Measurements from ENCODE around the gene TIMM10B. TPM values are rescaled to one million over a fixed set of nuclear protein-coding genes. Genes with fewer than 3 reads are reported as not detected.
A peak's percentile ranks its signal among the peaks of the same experiment; 100 is the strongest.

The TIMM10B gene
- total RNA-seq = 10 to 100 TPM; 40.3 to 44.3 TPM

GRCh38 chr11:6481012-6481923 lies at the start of gene TIMM10B, which contains the start of gene ARFIP2:
Gene TIMM10B, plus strand, starts transcription at chr11:6481501. Its CDS starts 16 bp downstream, at chr11:6481517.
Gene ARFIP2, minus strand, starts transcription at chr11:6481331. Its CDS starts 910 bp downstream, at chr11:6480421.
- Mint-ChIP-seq H3K36me3 (peaks cover 30% of the 10 kb centered on the region), H3K4me3 (peak within 1 kb of the TSS; percentile 92), H3K27ac (peak within 1 kb of the TSS; percentile 94), H3K4me1 (peaks cover 25% of the 10 kb centered on the region), H3K27me3 (no peaks in the 10 kb centered on the region), H3K9me3 (no peaks in the 10 kb centered on the region)
- peak; percentile 96 for DNase-seq

- H3K4me1 Mint-ChIP-seq = no peaks in the 10 kb centered on the region
These were observed 49.4 kb upstream of the TIMM10B start for GRCh38 chr11:6431861-6432260.

GRCh38 chr11:6433998-6434660 lies 47.2 kb upstream of the TIMM10B start:
- H3K4me1 Mint-ChIP-seq = no peaks in the 10 kb centered on the region
- no peaks in the 10 kb centered on the region for H3K36me3 Mint-ChIP-seq
- no peaks in the 10 kb centered on the region for H3K9me3 Mint-ChIP-seq
- no peaks in the 10 kb centered on the region for H3K27me3 Mint-ChIP-seq
- no peak overlapping the region for H3K27ac Mint-ChIP-seq
- H3K4me3 Mint-ChIP-seq = no peak overlapping the region
- no peak for DNase-seq

More at GRCh38 chr11:6431861-6432260, 49.4 kb upstream of the TIMM10B start:
- Mint-ChIP-seq H3K27ac (no peak overlapping the region), H3K27me3 (no peaks in the 10 kb centered on the region), H3K36me3 (no peaks in the 10 kb centered on the region), H3K4me3 (no peak overlapping the region), H3K9me3 (no peaks in the 10 kb centered on the region)
- no peak for DNase-seq

GRCh38 chr11:6437423-6437822 lies 43.9 kb upstream of the TIMM10B start:
- H3K27ac Mint-ChIP-seq = no peak overlapping the region
- H3K4me3 Mint-ChIP-seq = no peak overlapping the region
- DNase-seq = no peak
- H3K4me1 Mint-ChIP-seq = no peaks in the 10 kb centered on the region
- H3K27me3 Mint-ChIP-seq = no peaks in the 10 kb centered on the region
- no peaks in the 10 kb centered on the region for H3K9me3 Mint-ChIP-seq
- H3K36me3 Mint-ChIP-seq = no peaks in the 10 kb centered on the region

GRCh38 chr11:6437993-6438392 lies 43.3 kb upstream of the TIMM10B start:
- Mint-ChIP-seq H3K27me3 (no peaks in the 10 kb centered on the region), H3K36me3 (no peaks in the 10 kb centered on the region), H3K27ac (no peak overlapping the region), H3K4me1 (no peaks in the 10 kb centered on the region), H3K9me3 (no peaks in the 10 kb centered on the region), H3K4me3 (no peak overlapping the region)
- DNase-seq = no peak

- H3K9me3 Mint-ChIP-seq = no peaks in the 10 kb centered on the region
- H3K4me3 Mint-ChIP-seq = no peak overlapping the region
- H3K27me3 Mint-ChIP-seq = no peaks in the 10 kb centered on the region
- no peak overlapping the region for H3K27ac Mint-ChIP-seq
- DNase-seq = peak; percentile 13
- no peaks in the 10 kb centered on the region for H3K4me1 Mint-ChIP-seq
- no peaks in the 10 kb centered on the region for H3K36me3 Mint-ChIP-seq
These were observed 42.2 kb upstream of the TIMM10B start for GRCh38 chr11:6438979-6439571.

- DNase-seq = no peak
- Mint-ChIP-seq H3K27me3 (no peaks in the 10 kb centered on the region), H3K4me3 (no peak within 1 kb of the TSS), H3K27ac (no peak within 1 kb of the TSS), H3K4me1 (no peaks in the 10 kb centered on the region), H3K36me3 (no peaks in the 10 kb centered on the region), H3K9me3 (no peaks in the 10 kb centered on the region)
These were observed 40.4 kb upstream of the TIMM10B start, which contains the start of gene HPX for GRCh38 chr11:6440906-6441358. Gene HPX, minus strand, starts transcription at chr11:6440987. Its CDS starts 24 bp downstream, at chr11:6440963.

- Mint-ChIP-seq H3K27me3 (no peaks in the 10 kb centered on the region), H3K4me1 (no peaks in the 10 kb centered on the region), H3K4me3 (no peak overlapping the region), H3K36me3 (no peaks in the 10 kb centered on the region), H3K9me3 (no peaks in the 10 kb centered on the region), H3K27ac (no peak overlapping the region)
- DNase-seq = no peak
These were observed 38.9 kb upstream of the TIMM10B start for GRCh38 chr11:6442441-6442840.

- Mint-ChIP-seq H3K4me1 (no peaks in the 10 kb centered on the region), H3K36me3 (no peaks in the 10 kb centered on the region), H3K27ac (no peak overlapping the region), H3K27me3 (no peaks in the 10 kb centered on the region), H3K9me3 (no peaks in the 10 kb centered on the region), H3K4me3 (no peak overlapping the region)
- DNase-seq = peak; percentile 44
These were observed 37.9 kb upstream of the TIMM10B start for GRCh38 chr11:6443269-6444003.

- no peak overlapping the region for H3K27ac Mint-ChIP-seq
These were observed 32.7 kb upstream of the TIMM10B start for GRCh38 chr11:6448574-6448973.

GRCh38 chr11:6452219-6452618 lies 29.1 kb upstream of the TIMM10B start:
- Mint-ChIP-seq H3K4me1 (no peaks in the 10 kb centered on the region), H3K27ac (no peak overlapping the region), H3K9me3 (no peaks in the 10 kb centered on the region), H3K36me3 (no peaks in the 10 kb centered on the region), H3K4me3 (no peak overlapping the region), H3K27me3 (no peaks in the 10 kb centered on the region)
- DNase-seq = no peak

More at GRCh38 chr11:6448574-6448973, 32.7 kb upstream of the TIMM10B start:
- no peaks in the 10 kb centered on the region for H3K27me3 Mint-ChIP-seq
- no peak for DNase-seq
- H3K36me3 Mint-ChIP-seq = no peaks in the 10 kb centered on the region
- no peaks in the 10 kb centered on the region for H3K9me3 Mint-ChIP-seq
- H3K4me3 Mint-ChIP-seq = no peak overlapping the region
- no peaks in the 10 kb centered on the region for H3K4me1 Mint-ChIP-seq

GRCh38 chr11:6453152-6453551 lies 28.1 kb upstream of the TIMM10B start:
- no peak overlapping the region for H3K27ac Mint-ChIP-seq
- H3K36me3 Mint-ChIP-seq = no peaks in the 10 kb centered on the region
- H3K9me3 Mint-ChIP-seq = no peaks in the 10 kb centered on the region
- DNase-seq = no peak
- H3K4me3 Mint-ChIP-seq = no peak overlapping the region
- H3K4me1 Mint-ChIP-seq = no peaks in the 10 kb centered on the region
- H3K27me3 Mint-ChIP-seq = no peaks in the 10 kb centered on the region

GRCh38 chr11:6455070-6455469 lies 26.2 kb upstream of the TIMM10B start:
- DNase-seq = no peak
- no peaks in the 10 kb centered on the region for H3K27me3 Mint-ChIP-seq
- H3K9me3 Mint-ChIP-seq = no peaks in the 10 kb centered on the region
- no peaks in the 10 kb centered on the region for H3K4me1 Mint-ChIP-seq
- H3K4me3 Mint-ChIP-seq = no peak overlapping the region
- no peak overlapping the region for H3K27ac Mint-ChIP-seq
- H3K36me3 Mint-ChIP-seq = no peaks in the 10 kb centered on the region

- Mint-ChIP-seq H3K36me3 (no peaks in the 10 kb centered on the region), H3K4me1 (no peaks in the 10 kb centered on the region), H3K27me3 (no peaks in the 10 kb centered on the region), H3K9me3 (no peaks in the 10 kb centered on the region), H3K27ac (no peak overlapping the region), H3K4me3 (no peak overlapping the region)
- DNase-seq = no peak
These were observed 24.8 kb upstream of the TIMM10B start for GRCh38 chr11:6456361-6457073.

Data from activated naive CD8-positive, alpha-beta T cell treated with anti-CD3 and anti-CD28 coated beads for 36 hours (primary cell).